Measurements from ENCODE around the gene TMEM151B. TPM values are rescaled to one million over a fixed set of nuclear protein-coding genes. Genes with fewer than 3 reads are reported as not detected.

Gene TMEM151B
- total and polyA plus RNA-seq, 9 of the 15 experiments (the other 6 are each of a cell fraction or from before 2014, with no cell fraction given) = not detected

- TF ChIP-seq PTTG1 (tag; IDR thresholded peaks at IDR 0.05; ENCODE audit: low read depth) (no peak), ZEB2 (IDR thresholded peaks at IDR 0.05) (no peak), ZNF407 (IDR thresholded peaks at IDR 0.05; ENCODE audit: low read depth) (no peak), ZNF133 (CRISPR knock-in tag; IDR thresholded peaks at IDR 0.05) (no peak), SRF (CRISPR knock-in tag; IDR thresholded peaks at IDR 0.05) (no peak), ZKSCAN1 (IDR thresholded peaks at IDR 0.05; ENCODE audit: low read depth, low read length) (no peak), TCF7L2 (IDR thresholded peaks at IDR 0.05; ENCODE audit: low read depth, low read length) (no peak), POLR2AphosphoS2 (IDR thresholded peaks at IDR 0.05; ENCODE audit: low read length) (no peak), CEBPG (CRISPR knock-in tag; IDR thresholded peaks at IDR 0.05) (no peak; the same call in 1 of the 2 replicates), CEBPG (tag; conservative IDR thresholded peaks at IDR 0.05 in 1 of 2, IDR thresholded peaks at IDR 0.05 in 1 of 2) (no peak), FOXM1 (IDR thresholded peaks at IDR 0.05; ENCODE audit: low read depth) (no peak), FOXM1 (CRISPR knock-in tag; IDR thresholded peaks at IDR 0.05; ENCODE audit: low read depth) (no peak)
Measured at GRCh38 chr6:44223319-44224028, 46.8 kb upstream of the TMEM151B start, which contains the start of gene SLC29A1 (continued).

Measured in K562 (cell line).